MM.1S (cell line): ENCODE data around the gene RAB11FIP5.

Experiments
- DNase-seq: peaks from one replicate; pipeline ENCODE4 v3.0.0-alpha.2; 2015
- H2AFZ ChIP-seq: fragments of 300-600 bp; sonication (generic); 2 replicates; pipeline ENCODE4 v1.6.0; 2016; ENCODE audit warnings: antibody characterized with exemption, low read length
- H3F3A ChIP-seq: fragments of 300-600 bp; sonication (generic); 2 replicates; pipeline ENCODE4 v1.6.1; 2016; ENCODE audit warnings: mild to moderate bottlenecking, antibody characterized with exemption, low read length, moderate library complexity, mixed read lengths; ENCODE audit not compliant: insufficient read depth
- H3K27ac ChIP-seq: fragments of 300-600 bp; sonication (generic); 2 replicates; pipeline ENCODE4 v1.5.1; 2016; ENCODE audit warnings: mild to moderate bottlenecking, low read length
- H3K27me3 ChIP-seq: fragments of 300-600 bp; sonication (generic); replicated peaks from 2 replicates; pipeline ENCODE4 v1.6.0; 2016; ENCODE audit warnings: low read length; ENCODE audit not compliant: insufficient read depth
- H3K36me3 ChIP-seq: fragments of 300-600 bp; sonication (generic); replicated peaks from 2 replicates; pipeline ENCODE4 v1.6.1; 2016; ENCODE audit warnings: mild to moderate bottlenecking, low read length, mixed read lengths; ENCODE audit not compliant: insufficient read depth
- H3K4me1 ChIP-seq: fragments of 300-600 bp; sonication (generic); 2 replicates; pipeline ENCODE4 v1.6.1; 2016; ENCODE audit warnings: low read length, mixed read lengths
- H3K4me2 ChIP-seq: fragments of 300-600 bp; sonication (generic); 2 replicates; pipeline ENCODE4 v1.6.0; 2016; ENCODE audit warnings: low read depth, low read length
- H3K4me3 ChIP-seq: fragments of 300-600 bp; sonication (generic); 2 replicates; pipeline ENCODE4 v1.5.1; 2016; ENCODE audit warnings: low read length, mixed read lengths
- H3K79me2 ChIP-seq: fragments of 300-600 bp; sonication (generic); 2 replicates; pipeline ENCODE4 v1.6.1; 2016; ENCODE audit warnings: mixed run types, low read length, mixed read lengths
- H3K9ac ChIP-seq: fragments of 300-600 bp; sonication (generic); 2 replicates; pipeline ENCODE4 v1.6.1; 2016; ENCODE audit warnings: low read length, mixed read lengths
- H3K9me2 ChIP-seq: fragments of 300-600 bp; sonication (generic); replicated peaks from 2 replicates; pipeline ENCODE4 v1.6.1; 2016; ENCODE audit warnings: mild to moderate bottlenecking, low read length, mixed read lengths; ENCODE audit not compliant: insufficient read depth
- H3K9me3 ChIP-seq: fragments of 300-600 bp; sonication (generic); replicated peaks from 2 replicates; pipeline ENCODE4 v1.6.1; 2016; ENCODE audit warnings: mild to moderate bottlenecking, low read length, mixed read lengths; ENCODE audit not compliant: insufficient read depth
- H4K20me1 ChIP-seq: fragments of 300-600 bp; sonication (generic); 2 replicates; pipeline ENCODE4 v1.6.1; 2016; ENCODE audit warnings: mild to moderate bottlenecking, low read length, moderate library complexity, mixed read lengths; ENCODE audit not compliant: insufficient read depth
- EZH2 ChIP-seq: fragments of 300-600 bp; sonication (generic); optimal IDR thresholded peaks from 2 replicates; pipeline ENCODE3; 2017; ENCODE audit warnings: low read depth, mild to moderate bottlenecking, antibody characterized with exemption, low read length, mixed read lengths
- EZH2phosphoT487 ChIP-seq: fragments of 300-600 bp; sonication (generic); IDR thresholded peaks from 2 replicates; pipeline ENCODE4 v1.6.1; 2018; ENCODE audit warnings: antibody characterized with exemption, low read length
- TF ChIP-seq, protein P1 (sequence below): fragments of 300-600 bp; sonication (generic); IDR thresholded peaks from 2 replicates; pipeline ENCODE4 v1.5.1; 2016; ENCODE audit warnings: antibody characterized with exemption, low read length, mixed read lengths

The RAB11FIP5 gene

DNA sequence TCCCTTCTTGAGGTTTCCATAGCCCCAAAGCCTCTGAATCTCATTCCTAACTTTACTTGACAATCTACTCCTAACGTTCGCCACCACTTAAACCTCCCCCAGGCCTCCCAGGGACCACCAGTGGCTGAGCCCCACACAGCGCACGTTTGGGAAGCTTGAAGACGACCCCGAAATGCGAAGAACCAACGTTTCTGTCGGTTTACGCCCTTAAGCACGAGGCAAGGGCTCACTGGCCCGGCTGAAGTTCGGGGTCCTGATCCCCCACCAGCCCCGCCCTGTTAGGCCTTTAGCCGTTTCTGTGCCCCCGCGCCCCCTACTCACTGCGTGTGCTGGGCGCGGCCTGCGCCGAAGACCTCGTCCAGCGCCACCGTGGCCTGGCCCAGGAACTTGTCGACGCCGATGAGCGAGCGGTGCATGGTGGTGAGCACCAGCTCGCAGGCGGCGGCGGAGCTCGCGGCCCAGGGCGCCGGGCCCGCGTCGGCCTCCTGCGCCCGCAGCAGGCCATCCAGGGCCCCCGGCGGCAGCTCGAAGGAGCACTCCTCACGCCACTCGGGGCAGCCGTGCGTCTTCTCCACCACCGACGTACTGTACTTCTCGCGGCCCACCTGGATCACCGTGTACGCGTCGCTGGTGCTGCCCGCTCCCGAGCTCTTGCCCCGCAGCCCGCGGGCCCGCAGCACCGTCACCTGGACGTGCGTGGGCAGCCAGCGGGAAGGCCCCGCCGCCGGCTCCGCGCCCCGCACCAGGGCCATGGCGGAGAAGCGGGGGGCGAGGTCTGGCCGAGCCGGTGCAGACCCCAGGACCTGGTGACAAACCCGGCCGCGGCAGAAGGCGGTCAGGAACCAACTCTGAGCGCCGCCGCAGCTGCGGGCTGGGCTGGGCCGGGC lies 479 bp downstream of the RAB11FIP5 start:
- H3F3A ChIP-seq = peaks cover 19% of the 10 kb centered on the region
- H3K4me3 ChIP-seq = peak overlapping the region; percentile 77
- peaks cover 46% of the 10 kb centered on the region for H3K79me2 ChIP-seq
- peak overlapping the region; percentile 94 for H2AFZ ChIP-seq
- peaks cover 10% of the 10 kb centered on the region; the same call in 1 of the 2 replicates for H3K4me1 ChIP-seq
- H3K36me3 ChIP-seq = no peaks in the 10 kb centered on the region
- H3K27ac ChIP-seq = peak overlapping the region; percentile 44; the same call in 1 of the 2 replicates
- TF ChIP-seq, protein P1, sequence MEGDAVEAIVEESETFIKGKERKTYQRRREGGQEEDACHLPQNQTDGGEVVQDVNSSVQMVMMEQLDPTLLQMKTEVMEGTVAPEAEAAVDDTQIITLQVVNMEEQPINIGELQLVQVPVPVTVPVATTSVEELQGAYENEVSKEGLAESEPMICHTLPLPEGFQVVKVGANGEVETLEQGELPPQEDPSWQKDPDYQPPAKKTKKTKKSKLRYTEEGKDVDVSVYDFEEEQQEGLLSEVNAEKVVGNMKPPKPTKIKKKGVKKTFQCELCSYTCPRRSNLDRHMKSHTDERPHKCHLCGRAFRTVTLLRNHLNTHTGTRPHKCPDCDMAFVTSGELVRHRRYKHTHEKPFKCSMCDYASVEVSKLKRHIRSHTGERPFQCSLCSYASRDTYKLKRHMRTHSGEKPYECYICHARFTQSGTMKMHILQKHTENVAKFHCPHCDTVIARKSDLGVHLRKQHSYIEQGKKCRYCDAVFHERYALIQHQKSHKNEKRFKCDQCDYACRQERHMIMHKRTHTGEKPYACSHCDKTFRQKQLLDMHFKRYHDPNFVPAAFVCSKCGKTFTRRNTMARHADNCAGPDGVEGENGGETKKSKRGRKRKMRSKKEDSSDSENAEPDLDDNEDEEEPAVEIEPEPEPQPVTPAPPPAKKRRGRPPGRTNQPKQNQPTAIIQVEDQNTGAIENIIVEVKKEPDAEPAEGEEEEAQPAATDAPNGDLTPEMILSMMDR = no peak
- TF ChIP-seq EZH2 (no peak), EZH2phosphoT487 (no peak)
- no peaks in the 10 kb centered on the region for H4K20me1 ChIP-seq
- no peaks in the 10 kb centered on the region for H3K9me3 ChIP-seq
- H3K9ac ChIP-seq = peak overlapping the region; percentile 72
- peak overlapping the region; percentile 98 for H3K4me2 ChIP-seq
- no peaks in the 10 kb centered on the region for H3K9me2 ChIP-seq
- peak; percentile 45 for DNase-seq
- no peaks in the 10 kb centered on the region for H3K27me3 ChIP-seq

GRCh38 chr2:73111073-73112025 lies 1.4 kb downstream of the RAB11FIP5 start:
- peak overlapping the region; percentile 77 for H3K4me3 ChIP-seq
- no peaks in the 10 kb centered on the region for H3K36me3 ChIP-seq
- H3K9ac ChIP-seq = peak overlapping the region; percentile 72; the same call in 1 of the 2 replicates
- H3K4me1 ChIP-seq = peaks cover 10% of the 10 kb centered on the region; the same call in 1 of the 2 replicates
- no peaks in the 10 kb centered on the region for H3K9me2 ChIP-seq
- peak; percentile 57 for DNase-seq
- TF ChIP-seq EZH2 (no peak), EZH2phosphoT487 (no peak)
- TF ChIP-seq, protein P1 = no peak
- no peaks in the 10 kb centered on the region for H3K27me3 ChIP-seq
- peak overlapping the region; percentile 44; the same call in 1 of the 2 replicates for H3K27ac ChIP-seq
- H4K20me1 ChIP-seq = no peaks in the 10 kb centered on the region
- H3K79me2 ChIP-seq = peaks cover 50% of the 10 kb centered on the region
- H2AFZ ChIP-seq = peak overlapping the region; percentile 94; the same call in 1 of the 2 replicates
- no peaks in the 10 kb centered on the region for H3K9me3 ChIP-seq
- H3F3A ChIP-seq = peaks cover 19% of the 10 kb centered on the region
- peak overlapping the region; percentile 98 for H3K4me2 ChIP-seq

DNA sequence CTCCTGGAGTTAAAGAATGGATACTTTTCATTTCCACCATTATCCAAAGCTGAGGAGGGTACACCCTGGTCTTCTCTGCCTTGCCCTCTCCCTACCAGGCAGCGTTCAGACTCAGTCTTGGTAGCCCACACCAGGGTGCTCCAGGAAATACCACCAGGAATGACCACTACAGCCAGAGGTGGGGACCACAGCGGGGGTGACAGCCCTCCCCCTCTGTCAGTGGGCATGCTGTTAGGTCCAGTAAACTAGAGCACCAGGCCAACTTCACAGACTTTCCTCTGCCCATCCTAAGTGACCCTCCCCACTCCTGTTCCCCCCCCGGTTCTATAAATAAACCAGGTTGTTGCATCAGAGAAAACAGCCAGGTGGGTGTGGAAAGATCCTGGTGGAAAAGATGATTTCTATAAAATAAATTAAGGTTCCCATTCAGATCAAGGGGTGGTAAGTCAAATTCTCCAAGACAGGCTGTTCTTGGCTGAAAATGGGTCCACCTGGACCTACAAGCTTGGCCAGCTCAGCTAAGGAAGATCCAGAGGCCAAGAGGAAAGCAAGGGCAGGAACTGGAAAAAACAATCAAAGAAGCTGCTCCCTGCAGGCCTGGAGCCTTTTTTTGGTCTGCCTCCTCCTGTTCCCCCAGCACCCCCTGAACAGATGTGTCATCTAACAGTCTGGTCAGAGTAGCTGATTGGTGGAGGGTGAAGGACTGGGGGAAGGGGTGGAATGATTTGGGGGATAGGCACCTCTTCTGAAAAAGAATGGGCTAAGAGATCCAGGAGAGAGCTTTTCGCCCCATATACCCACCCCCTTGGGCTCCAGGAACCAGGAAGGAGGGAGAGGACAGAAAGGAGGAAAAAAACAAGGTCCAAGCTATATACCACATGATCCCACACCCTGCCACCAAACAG lies 2.3 kb downstream of the RAB11FIP5 start:
- TF ChIP-seq EZH2 = no peak
- TF ChIP-seq EZH2phosphoT487 = no peak
- TF ChIP-seq, protein P1 = no peak
- no peaks in the 10 kb centered on the region for H3K9me2 ChIP-seq
- no peak overlapping the region for H3K4me3 ChIP-seq
- no peak overlapping the region for H3K27ac ChIP-seq
- H3K27me3 ChIP-seq = no peaks in the 10 kb centered on the region
- H3F3A ChIP-seq = peaks cover 19% of the 10 kb centered on the region
- no peaks in the 10 kb centered on the region for H3K9me3 ChIP-seq
- no peaks in the 10 kb centered on the region for H3K36me3 ChIP-seq
- H2AFZ ChIP-seq = no peak overlapping the region
- no peak overlapping the region for H3K9ac ChIP-seq
- H3K4me2 ChIP-seq = no peak overlapping the region; the same call in 1 of the 2 replicates
- no peak for DNase-seq
- peaks cover 59% of the 10 kb centered on the region for H3K79me2 ChIP-seq
- H4K20me1 ChIP-seq = no peaks in the 10 kb centered on the region
- H3K4me1 ChIP-seq = peaks cover 10% of the 10 kb centered on the region; the same call in 1 of the 2 replicates
